T-helper 9 cell (primary cell): ENCODE data around the gene FKBP10.
A peak's percentile ranks its signal among the peaks of the same experiment; 100 is the strongest.
"Not testable (repeated sequence)": the region's sequence is repeated elsewhere in the genome, so short reads cannot be mapped to it uniquely, and the experiment has no call there.

Source experiments
- DNase-seq: peaks from one replicate; pipeline ENCODE4 v3.0.0-alpha.2; 2020

FKBP10 gene

DNA sequence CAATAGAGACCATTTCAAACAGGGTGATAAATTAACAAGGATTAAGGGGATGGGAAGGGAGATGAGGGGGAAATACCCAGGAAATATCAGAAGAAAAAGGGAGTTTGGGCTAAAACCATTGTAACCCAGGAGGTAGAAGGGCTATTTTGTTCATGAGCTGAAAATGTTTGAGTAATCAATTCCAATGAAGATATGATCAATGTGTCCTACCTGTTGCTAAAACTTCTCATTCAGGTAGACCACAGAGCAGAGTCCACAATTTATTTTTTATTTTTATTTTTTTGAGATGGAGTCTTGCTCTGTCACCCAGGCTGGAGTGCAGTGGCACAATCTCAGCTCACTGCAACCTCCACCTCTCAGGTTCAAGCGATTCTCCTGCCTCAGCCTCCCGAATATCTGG lies 26.6 kb downstream of the FKBP10 start:
- DNase-seq, result not testable (repeated sequence)

DNA sequence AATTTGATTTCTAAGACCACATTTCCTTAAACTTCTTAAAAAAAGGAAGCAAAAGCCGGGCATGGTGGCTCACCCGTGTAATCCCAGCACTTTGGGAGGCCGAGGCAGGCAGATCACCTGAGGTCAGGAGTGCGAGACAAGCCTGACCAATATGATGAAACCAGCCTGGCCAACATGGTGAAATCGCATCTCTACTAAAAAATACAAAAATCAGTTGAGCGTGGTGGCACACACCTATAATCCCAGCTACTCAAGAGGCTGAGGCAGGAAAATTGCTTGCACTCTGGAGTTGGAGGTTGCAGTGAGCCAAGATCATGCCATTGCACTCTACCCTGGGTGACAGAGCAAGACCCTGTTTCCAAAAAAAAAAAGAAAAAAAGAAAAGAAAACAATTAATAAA lies 28.0 kb downstream of the FKBP10 start:
- DNase-seq, result not testable (repeated sequence)

DNA sequence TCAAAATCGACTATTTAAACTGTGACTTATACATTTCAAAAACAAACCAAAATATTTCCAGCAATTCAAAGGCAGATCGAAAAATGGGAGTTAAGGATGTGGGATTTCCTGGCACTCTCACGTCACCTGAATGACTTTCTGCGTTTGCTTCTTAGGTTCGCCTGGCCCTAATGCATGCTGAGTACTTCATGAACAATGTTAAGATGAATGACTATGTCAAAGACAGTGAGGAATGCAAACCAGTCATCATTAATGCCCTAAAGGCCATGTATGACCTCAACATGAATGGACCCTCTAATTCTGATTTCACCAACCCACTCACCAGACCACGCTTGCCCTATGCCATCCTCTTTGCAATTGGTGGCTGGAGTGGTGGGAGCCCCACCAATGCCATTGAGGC lies 32.2 kb downstream of the FKBP10 start:
- DNase-seq, result no peak

DNA sequence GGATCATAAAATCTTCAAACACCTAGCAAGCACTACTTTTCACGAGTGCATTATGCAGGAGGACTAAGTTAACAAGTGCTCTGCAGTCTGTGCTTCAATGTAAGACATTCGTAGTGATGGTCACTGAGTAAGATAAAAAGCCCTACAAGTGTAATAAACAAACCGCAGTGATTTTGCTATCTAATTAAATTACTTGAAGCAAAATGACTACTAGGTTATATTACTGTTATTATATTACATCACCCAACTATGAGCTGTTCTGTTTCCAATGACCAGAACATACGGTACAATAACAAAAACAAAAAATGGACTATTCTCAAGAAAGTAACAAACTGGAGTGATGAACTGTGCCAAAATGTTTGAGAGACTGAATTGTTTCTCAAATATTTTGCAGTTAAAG lies 36.0 kb downstream of the FKBP10 start:
- no peak for DNase-seq

DNA sequence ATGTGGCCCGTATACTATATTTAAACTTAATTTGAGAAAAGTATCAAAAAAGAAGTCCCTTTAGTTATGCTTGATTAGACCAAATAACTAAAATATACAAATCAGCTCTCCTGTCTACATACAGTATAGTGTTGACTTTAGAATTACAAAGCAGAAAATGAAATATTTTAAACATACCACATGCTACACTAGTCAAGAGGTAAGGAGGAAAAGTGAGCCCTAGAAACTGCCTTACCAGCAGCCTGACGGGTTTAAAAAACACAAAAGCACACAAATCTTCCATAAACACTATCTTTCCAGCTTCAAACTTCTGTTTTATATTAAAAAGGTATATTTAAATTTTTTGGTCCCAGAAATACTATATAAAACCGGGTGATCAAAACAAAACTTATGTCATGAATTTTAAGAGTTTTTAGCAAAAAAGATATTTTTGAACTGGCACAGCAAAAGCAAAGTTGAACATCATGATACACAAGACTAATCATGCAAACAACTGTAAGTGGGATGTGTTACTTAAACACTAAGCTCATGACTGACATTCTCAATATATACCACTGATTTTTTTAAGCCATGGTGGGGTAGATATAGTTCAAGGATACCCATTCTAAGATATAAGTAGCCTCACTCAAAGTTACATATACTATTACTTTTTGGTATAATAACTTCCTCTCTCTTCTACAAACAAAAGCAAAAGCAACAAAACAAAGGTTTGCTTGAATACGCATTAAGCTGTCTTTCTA lies 36.6 kb downstream of the FKBP10 start:
- DNase-seq, result no peak

DNA sequence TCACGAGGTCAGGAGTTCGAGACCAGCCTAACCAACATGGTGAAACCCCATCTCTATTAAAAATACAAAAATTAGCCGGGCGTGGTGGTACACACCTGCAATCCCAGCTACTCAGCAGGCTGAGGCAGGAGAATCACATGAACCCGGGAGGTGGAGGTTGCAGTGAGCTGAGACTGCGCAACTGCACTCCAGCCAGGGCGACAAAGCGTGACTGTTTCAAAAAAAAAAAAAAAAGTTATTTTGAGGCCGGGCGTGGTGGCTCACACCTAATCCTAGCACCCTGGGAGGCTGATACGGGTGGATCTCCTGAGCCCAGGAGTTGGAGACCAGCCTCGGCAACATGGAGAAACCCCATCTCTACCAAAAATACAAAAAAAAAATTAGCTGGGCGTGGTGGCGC lies 38.6 kb downstream of the FKBP10 start:
- not testable (repeated sequence) for DNase-seq

DNA sequence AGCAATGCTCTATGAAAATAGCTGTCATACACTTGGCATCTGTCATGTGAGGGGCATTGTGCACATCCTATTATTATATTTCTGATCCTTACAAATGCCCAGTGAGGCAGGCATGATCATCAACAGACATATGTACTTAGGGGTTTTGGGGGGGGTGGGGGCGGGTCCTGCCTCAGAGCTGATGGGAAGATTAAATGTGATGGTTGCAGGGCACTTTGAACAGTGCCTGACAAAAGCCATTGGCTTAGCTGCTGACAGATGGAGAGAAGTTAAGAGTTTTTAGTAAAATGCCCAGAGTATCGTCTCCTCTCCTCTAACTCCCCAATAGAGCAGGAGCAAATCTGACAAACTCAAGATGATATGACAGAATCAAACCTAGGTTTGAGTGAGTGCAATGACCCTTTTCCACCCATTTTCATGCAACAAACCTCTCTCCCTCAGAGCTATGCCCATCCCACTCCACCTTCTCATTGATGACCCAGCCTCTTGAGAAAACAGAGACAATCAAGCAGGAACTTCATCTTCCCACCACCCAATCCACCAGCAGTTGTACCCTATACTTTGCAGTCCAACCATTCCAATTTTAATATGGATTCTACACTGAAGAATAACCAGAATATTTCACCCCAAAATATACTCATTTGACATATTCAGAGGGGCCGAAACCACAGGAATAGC lies 47.6 kb downstream of the FKBP10 start:
- DNase-seq, result no peak

DNA sequence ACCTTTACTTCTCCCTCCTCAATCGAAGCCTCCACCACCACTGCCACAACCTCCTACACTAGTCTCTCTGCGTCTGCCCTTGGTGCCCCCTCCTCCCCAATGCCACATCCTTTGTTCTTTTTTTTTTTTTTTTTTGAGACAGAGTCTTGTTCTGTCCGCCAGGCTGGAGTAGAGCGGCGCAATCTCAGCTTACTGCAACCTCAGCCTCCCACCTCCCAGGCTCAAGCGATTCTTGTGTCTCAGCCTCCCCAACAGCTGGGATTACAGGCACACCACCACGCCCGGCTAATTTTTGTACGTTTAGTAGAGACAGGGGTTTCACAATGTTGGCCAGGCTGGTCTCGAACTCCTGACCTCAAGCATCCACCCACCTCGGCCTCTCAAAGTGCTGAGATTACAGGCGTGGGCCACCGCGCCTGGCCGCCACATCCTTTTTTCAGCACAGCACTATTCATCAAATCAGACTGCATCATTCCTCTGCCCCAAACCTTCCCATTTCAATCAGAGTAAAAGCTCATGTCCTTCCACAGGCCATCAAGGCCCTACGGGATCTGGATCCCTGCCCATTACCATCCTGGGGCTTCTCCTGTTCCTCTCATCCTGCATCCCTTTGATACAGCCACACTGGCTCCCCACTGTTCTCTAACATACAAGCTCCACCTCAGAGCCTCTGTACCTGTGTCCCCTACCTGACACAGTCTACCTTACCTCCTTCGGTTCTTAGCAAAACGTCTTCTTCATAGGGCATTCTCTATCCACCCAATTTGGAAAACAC lies 50.5 kb downstream of the FKBP10 start:
- peak; percentile 6 for DNase-seq

DNA sequence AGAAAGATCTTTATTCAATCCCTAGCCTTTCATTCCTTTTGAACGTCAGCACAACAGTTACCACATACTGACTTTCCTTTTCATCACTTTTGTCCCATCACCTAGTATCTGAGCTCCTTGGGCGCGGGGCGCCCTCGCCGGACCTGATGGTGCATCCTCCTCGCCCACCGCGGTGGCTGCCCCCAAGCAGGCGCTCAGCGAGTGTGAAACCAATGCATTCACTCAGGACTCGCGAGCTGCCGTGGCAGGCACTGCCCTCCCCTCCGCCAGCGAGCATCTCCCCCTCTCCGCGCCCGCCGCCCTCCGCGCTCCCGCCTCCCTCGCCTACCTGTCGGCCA lies 51.7 kb downstream of the FKBP10 start:
- DNase-seq, result peak; percentile 55

DNA sequence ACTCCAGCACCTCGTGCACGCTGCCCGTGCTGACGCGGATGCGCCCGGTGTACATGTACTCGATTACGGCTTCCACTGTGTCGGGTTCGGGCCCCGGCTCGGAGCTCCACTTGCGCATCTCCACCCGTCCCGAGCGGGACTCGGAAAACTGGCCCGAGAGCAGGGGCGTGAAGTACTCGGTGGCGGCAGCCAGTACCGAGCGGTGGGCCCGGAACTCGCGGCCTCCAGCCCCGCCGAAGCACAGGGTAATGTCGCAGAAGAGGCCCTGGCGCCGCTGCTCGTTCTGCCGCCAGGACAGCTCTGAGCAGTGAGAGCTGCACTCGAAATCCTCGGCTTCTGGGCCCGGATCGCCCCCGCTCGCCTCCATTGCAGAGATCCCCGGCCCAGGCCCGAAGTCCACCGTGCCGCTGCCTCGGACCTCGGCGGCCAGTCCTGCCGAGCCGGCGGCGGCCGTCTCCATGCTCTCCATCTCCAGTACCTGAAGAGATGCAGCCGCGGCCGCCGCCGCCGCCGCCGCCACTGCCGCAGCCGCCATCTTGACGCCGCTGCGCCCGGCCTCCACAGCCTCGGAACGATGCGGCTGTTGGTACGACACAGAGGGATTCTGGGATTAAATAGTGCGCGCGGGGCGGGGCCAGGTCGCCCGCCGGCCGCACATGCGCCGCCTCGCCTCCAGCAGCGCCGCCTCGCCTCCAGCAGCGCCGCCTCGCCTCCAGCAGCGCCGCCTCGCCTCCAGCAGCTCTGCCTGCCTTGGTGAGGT lies 52.2 kb downstream of the FKBP10 start, which contains the start of gene KLHL11:
Gene KLHL11, minus strand, starts transcription at position 588 of the 760 bp plus-strand sequence. Its CDS starts 53 bp downstream, at position 535.
- DNase-seq, result peak; percentile 85

DNA sequence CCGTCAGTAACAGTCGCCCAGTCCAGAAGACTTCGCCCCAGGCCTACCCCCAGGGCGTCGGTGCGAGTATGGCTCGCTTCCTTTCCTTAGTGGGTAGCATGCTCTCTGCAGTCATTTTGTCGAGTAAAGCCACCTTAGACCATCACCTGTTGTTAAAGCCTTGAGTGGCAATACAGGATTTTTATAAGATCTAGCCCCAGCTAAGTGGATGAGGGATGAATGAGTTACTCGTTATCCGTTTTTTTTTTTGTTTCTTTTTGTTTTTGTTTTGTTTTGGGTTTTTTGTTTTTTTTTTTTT lies 52.7 kb downstream of the FKBP10 start:
- DNase-seq, result no peak

DNA sequence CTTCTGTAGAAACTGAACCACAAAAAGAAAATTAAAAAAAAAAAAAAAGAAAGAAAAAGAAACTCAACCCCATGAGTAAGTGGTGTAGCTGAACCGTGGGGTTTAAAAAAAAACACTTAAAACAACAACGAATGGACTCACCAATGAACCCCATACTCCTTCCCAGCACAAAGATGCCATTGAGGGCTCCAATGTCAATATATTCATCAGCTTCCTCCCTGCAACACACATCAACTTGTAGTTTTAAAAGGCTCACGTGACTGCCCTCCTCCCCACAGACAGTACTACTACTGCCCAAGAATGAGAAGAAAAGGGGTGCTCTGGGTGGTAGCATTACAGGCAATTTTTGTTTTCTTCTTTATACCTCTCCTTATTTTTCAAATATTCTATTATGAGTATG lies 55.8 kb downstream of the FKBP10 start:
- DNase-seq, result no peak

DNA sequence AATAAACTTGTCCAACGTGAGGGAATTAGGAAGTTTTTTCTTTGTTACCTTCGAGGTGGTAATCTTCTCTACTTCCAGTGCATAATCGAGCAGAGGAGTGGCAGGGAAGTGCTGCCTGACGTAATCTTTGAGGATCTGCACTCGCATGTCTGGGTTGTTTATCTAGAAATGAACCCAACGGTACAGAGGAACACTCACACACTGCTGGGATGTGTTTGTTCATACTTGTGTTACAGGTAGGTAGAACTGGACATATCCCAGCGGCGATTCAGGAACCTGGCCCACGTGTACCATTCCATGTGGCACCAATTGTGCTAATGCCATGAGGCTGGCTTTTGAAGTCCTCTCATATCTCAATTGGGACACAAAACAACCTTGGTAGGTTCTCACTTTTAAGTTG lies 56.6 kb downstream of the FKBP10 start:
- no peak for DNase-seq

DNA sequence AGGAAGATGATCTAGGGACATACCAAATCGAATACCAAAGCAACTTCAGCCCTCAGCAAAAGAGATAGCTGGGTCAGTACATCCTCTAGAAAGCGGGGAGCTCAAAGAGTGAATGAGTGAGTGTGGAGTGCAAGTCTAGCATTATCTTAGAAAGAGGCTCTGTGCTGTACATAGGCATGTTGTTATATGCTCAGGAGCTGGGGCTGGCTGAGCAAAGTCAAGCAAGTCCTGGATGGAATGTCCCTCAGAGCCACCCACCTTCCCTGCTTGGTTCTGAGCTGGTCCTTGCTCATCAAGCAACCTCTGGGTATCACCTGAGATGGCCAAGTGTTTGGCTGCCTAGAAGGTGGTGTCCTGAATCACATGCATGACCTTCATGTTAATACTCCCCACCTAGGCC lies 57.3 kb downstream of the FKBP10 start:
- no peak for DNase-seq

DNA sequence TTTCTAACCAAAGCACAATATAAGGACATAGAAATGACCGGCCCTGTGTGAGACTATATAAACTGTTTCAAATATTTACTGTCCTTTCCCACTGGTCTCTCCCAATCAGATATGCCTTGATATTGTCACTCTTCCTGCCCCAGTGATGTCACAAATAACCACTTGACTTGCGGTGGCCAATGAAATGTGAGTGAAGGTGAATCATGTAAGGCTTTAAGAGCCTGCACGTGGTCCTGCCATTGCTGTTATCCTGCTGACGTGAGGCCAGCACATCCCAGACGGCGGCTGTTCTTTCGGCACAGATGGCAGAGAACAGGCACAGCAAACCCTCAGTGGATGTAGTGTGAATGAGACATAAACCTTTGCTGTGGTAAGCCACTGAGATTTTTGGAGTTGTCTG lies 57.8 kb downstream of the FKBP10 start:
- no peak for DNase-seq

DNA sequence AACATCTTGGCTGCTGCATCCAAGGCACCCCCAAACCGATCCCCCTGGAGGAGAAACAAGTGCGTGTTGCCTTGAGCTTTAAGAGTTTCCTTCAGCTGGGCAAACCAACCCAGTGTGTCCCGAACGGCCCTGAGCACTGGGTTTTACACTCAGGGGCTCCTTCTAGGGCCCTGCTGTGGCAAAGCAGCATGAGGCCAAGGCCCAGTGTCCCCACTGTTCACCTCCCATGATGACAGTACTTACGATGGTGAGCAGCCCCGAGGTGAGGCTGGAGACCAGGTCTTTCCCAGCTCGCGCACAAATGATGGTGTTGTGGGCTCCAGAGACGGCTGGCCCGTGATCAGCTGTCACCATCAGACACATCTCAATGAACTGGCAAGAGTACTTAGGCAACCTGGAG lies 59.0 kb downstream of the FKBP10 start:
- DNase-seq, result no peak
